HG02759 (cell line): ENCODE results near the gene TBC1D22B.
"Not testable (repeated sequence)": the region's sequence is repeated elsewhere in the genome, so short reads cannot be mapped to it uniquely, and the experiment has no call there.

Source experiments
- ATAC-seq: cut with Tn5 transposase; IDR thresholded peaks from one replicate; pipeline ENCODE4 v1.9.1; 2021; ENCODE audit warnings: mild to moderate bottlenecking, moderate library complexity; ENCODE audit not compliant: unreplicated experiment

TBC1D22B gene

DNA sequence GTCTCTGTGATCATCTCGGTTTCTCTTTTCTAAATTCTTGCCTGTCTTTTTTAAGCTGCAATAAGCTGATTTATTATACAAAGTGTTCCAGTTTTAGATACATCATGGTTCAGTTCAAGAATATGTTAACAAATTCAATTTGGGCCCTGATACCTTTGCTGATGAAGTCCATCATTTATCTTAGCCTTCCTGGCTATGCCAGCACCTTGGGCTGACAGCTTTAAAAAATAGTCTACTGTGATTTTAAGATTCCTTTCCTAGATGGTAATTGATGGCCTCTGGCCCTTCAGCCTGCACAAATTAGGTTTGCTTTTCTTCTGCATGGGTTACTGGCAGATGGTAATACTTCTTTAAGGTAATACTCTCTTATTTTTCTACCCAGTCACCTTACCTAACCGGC is 7.4 kb downstream of the TBC1D22B start:
- ATAC-seq = no peak

GRCh38 chr6:37265860-37266259 is 8.3 kb downstream of the TBC1D22B start:
- no peak for ATAC-seq

DNA sequence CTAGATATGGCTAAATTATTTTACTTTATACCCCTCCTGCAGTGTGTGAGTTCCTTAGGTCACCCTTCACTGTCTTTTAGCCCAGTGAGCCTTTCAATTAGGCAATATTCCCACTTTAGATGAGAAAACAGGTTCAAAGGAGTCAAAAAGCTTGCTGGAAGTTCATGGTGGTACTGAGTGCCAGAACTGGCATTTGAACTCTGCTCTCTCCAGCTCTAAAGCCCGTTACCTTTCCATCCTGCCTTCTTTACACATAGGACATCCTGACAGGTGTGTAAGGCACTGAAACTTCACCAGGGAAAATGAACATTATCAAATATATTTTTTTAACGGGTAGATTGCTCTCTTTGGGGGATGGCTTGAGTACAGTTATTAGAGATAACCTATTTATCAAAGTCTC is 11.5 kb downstream of the TBC1D22B start:
- ATAC-seq = no peak

GRCh38 chr6:37272834-37273566 is 15.4 kb downstream of the TBC1D22B start:
- ATAC-seq = no peak

GRCh38 chr6:37273690-37274089 is 16.1 kb downstream of the TBC1D22B start:
- ATAC-seq = no peak

GRCh38 chr6:37275350-37275749 is 17.8 kb downstream of the TBC1D22B start:
- ATAC-seq = no peak

DNA sequence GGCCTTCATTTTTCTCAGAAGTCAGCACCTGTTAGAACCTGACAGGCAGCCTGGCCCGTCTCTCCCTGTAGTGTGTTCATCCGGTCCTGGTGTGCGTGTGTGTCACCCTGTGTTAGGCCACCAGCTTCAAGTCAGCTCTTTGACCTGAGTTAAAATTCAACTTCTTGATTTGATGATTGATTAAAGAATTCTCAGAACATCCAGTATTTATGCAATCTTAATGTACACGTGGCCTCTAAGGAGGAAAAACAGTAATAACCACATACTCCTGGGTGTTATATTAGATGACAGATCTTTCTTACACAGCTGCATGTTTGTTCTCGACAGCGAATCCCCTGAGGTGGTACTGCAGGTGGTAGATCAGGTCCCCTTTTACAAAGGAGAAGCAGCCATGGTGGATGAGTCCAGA is 19.4 kb downstream of the TBC1D22B start:
- no peak for ATAC-seq

GRCh38 chr6:37279366-37280134 is 22.0 kb downstream of the TBC1D22B start:
- ATAC-seq = no peak

DNA sequence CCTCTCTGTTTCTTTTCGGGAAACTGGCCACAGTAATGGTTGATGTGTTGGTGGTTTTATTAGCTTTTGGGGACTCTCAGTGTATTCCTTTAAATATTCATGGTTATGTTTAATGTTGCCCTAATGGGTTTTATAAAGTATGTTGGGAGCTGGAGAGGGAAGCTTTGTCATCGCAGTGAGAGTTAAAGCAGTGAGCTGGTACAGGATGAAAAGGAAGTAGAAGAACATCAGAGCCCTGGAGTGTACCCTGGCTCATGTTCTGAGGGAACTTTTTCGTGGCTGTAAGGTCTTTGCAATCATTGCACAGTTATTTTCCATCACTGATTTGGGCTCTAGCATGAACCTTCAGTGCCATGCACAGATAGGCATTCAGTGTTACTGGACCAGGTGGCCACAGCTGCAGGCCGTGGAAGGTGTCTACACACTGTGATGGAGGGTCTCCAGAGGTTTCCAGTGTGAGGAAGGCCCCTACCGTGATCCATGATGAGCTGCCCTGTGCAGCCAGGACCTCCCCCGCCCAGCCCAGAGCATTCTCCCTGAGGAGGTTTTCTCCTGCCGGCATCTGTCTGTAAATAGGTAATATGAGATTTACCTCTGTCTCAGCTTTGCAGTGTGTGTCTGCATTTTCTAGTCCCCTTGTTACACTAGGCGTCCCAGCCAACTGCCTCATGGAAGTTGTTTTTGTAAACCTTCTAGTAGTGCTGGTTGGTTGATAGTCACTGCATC is 22.8 kb downstream of the TBC1D22B start:
- no peak for ATAC-seq

- ATAC-seq = no peak
Observed at GRCh38 chr6:37282371-37282770, 24.8 kb downstream of the TBC1D22B start.

DNA sequence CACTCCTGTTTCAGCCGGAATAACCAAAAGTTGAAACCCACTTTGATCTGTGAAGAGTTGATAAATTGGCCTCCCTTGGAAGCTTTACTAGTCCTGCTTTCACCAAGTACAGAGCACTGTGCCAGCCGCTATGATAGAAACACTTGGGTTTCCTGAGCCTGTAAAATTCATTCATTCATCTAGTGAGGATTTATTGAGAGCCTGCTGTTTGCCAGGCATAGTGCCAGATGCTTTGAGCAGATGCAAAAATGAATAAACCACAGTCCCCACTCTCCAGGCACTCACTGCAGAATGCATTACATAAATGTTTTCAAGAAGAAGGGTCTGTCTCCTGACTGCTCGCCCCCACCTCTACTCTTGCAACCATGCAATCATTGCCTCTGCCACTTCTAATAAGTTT is 25.7 kb downstream of the TBC1D22B start:
- no peak for ATAC-seq

- ATAC-seq = no peak
Observed at GRCh38 chr6:37283671-37284151, 26.1 kb downstream of the TBC1D22B start.

DNA sequence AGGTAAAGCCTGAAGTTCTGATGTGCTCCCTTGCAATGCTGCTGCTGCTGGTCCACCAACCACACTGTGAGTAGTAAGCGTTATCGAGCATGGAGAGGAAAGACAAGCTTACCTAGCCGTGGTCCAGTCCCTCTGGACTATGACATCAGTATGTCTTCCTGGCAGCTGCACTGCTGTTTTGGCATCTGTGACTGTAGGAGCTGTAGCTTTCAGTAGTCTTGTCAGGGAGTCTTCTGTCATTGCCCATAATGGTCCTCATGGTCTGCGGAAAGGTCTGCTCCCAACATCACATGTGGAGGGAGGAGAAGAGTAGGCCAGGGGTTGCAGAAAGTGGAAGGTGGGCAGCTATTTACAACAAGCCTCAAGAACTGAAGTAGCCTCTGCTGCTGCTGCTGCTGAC is 27.2 kb downstream of the TBC1D22B start:
- ATAC-seq = no peak

DNA sequence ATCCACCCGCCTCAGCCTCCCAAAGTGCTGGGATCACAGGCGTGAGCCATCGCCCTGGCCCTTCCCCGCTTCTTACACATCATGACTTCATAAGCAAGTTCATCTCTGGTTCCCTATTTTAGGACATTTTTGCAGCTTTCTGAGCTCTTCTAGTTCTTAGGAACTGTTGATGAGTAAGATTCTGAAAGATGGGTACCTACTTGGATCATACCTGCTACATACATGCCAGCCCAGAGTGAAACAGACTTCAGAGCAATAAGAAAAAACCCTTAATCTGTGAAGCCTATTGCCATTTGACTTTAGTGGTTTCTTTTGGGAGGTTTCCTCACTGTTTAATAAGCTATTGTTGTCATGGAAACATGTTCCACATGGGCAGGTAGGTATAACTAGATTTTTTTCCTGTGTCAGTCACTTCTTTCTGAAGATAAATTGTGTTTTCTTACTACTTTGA is 28.3 kb downstream of the TBC1D22B start:
- peak; percentile 47 for ATAC-seq

DNA sequence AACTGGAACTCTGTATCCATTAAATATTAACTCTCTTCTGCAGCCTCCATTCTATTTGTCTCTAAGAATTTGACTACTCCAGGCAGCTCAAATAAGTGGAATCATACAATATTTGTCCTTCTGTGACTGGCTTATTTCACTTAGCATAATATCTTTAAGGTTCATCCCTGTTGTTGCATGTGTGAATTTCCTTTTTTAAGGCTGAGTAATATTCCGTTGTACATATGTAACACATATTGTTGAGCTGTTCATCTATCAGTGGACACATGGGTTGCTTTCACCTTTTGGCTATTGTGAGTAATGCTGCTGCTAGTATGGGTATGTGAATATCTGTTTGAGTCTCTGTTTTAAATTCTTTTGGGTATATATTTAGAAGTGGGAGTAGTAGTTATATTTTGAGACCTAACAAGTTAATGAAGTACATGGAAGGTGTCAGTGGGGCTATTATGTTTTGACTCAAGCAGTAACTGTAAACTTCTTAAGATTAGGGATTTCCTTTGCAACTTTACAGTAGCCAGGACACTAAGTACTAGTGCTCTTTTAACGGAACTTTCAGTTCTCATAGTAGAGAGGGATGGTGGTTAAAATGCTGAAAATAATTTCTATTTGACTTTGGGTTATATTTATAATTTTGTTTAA is 30.1 kb downstream of the TBC1D22B start:
- ATAC-seq = peak; percentile 71

- ATAC-seq = no peak
Observed at GRCh38 chr6:37288247-37288646, 30.7 kb downstream of the TBC1D22B start.

DNA sequence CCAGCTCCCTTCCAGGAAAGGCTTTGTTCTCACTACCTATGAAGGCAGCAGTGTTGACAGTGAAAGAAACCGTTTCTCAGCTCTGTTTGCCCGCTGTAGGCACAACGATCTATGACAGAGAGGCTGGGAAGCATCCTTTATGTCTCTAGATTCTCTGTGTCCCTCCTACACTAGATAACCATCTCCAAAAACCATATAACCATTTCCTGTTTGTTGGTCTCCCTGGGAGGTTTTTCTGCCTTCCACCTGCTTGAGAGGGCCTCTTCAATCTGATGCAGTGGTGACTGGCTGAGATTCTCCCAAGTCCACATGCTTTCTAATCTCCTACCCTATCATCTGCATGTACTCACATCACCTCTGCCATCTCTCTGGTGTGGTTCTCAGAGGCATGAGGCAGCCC is 32.4 kb downstream of the TBC1D22B start:
- no peak for ATAC-seq

GRCh38 chr6:37293426-37293825 is 35.9 kb downstream of the TBC1D22B start:
- ATAC-seq = no peak

DNA sequence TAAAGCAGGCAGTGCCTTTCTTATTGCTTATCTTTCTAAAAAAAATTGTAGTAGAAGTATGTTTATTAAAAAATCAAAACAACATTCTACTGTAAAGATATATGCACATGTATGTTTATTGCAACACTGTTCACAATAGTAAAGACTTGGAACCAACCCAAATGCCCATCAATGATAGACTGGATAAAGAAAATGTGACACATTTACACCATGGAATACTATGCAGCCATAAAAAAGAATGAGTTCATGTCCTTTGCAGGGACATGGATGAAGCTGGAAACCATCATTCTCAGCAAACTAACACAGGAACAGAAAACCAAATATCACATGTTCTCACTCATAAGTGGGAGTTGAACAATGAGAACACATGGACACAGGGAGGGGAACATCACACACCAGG is 40.1 kb downstream of the TBC1D22B start:
- not testable (repeated sequence) for ATAC-seq

- no peak for ATAC-seq
Observed at GRCh38 chr6:37298958-37299357, 41.4 kb downstream of the TBC1D22B start.

DNA sequence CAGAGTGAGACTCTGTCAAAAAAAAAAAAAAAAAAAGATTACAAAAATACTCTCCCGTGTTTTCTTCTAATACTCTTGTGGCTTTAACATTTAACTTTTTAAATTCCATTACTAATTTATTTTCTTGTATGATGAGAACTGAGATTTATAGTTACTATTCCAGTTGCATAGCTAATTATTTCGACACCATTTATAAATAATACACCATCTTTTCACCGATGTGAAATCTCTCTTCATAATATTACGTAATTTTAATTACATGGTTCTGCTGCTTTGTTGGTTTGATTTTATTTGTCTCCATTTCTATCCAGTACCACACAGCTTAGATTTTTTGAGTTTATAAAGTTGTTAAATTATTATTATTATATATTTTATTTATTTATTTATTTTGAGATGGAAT is 42.4 kb downstream of the TBC1D22B start:
- no peak for ATAC-seq
